HS-27A (cell line): ENCODE data around the gene TPH1.
"Not testable (repeated sequence)": the region's sequence is repeated elsewhere in the genome, so short reads cannot be mapped to it uniquely, and the experiment has no call there.

Experiments
- DNase-seq: peaks from one replicate; pipeline ENCODE4 v3.0.0-alpha.2; 2012; ENCODE audit warnings: low read depth, missing footprints

Gene TPH1

DNA sequence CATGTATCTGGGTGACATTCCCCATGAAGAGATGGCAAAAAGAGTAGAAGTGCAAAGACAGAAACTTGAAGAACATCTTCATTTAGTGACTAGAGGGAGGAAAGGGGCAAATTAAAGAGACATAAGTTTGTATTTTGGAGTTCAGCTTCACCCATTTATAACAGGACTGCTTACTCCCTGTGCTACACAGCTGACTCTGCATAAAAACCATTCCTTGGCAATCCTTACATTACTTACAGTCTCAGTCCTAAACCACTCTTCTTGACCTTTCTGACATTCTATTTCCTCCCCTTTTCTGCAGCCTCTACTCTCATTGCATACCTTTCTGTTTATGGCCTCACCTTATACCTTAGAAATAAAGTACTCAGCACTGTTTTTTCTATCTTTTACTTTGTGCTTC lies 26.4 kb downstream of the TPH1 start:
- no peak for DNase-seq

DNA sequence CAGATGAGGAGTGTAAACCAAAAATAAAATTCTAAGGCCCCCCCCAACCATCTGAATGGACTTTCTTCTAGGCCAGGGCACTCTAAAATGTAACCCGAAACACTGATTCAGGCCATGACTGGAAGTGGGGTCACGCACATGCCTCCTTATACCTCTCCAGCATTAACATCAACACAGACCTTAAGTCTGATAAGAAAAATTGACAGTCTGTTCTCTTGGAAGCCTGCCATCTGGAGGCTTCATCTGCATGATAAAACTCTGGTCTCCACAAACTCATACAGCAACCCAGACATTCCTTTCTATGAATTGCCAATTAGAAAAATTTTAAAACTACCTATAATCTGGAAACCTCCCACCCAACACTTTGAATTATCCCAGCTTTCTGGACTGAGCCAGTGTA lies 29.3 kb downstream of the TPH1 start:
- no peak for DNase-seq

DNA sequence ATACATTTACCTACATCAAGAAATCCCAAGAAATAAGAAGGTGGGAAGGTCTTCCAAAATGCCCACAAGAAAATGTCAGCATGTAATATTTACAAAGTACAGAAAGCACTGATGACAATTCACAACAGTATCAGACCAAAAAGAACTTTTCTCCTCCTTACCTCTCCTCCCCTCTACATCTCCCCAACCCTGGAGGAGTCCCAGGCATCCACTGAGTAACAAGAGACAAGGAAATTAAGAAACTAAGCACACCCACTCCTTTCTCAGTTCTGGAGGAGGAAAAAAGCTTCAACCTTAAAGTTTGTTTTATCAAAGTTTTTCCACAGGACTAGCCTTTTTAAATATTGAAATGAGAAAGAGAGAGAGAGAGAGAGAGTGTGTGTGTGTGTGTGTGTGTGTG lies 31.2 kb downstream of the TPH1 start:
- no peak for DNase-seq

DNA sequence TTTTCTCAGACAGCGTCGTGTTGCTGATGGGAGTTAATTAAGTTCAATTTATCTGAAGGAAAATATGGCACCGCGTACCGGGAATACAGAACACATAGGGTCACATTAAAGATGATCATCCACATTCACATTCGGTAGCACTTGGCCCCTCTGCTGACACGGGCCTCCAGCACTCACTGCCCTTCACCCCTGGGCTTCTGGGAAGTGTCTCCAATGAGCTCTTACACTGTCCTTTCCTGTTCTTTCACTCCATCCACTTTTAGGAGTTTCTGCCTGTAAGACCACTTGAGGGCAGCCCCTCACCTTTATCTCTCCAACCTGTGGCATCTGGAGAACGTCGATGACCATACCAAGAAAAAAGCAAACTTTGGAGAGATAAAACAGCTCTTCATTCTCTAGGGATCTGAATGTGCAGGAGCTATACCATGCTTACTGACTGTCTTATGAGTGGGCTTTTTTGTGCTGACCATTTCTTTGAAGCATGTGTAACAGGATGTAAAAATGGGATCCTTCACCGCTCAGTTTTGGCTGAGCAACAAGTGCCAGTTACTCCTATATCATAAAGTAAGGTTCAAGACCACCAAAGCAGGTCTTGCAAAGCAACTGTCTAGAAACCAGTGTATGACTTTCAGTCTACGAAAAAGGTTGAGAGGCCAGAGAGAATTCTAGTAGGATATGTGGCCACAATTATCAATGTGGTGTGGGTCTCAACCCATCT lies 32.1 kb downstream of the TPH1 start:
- DNase-seq = no peak

DNA sequence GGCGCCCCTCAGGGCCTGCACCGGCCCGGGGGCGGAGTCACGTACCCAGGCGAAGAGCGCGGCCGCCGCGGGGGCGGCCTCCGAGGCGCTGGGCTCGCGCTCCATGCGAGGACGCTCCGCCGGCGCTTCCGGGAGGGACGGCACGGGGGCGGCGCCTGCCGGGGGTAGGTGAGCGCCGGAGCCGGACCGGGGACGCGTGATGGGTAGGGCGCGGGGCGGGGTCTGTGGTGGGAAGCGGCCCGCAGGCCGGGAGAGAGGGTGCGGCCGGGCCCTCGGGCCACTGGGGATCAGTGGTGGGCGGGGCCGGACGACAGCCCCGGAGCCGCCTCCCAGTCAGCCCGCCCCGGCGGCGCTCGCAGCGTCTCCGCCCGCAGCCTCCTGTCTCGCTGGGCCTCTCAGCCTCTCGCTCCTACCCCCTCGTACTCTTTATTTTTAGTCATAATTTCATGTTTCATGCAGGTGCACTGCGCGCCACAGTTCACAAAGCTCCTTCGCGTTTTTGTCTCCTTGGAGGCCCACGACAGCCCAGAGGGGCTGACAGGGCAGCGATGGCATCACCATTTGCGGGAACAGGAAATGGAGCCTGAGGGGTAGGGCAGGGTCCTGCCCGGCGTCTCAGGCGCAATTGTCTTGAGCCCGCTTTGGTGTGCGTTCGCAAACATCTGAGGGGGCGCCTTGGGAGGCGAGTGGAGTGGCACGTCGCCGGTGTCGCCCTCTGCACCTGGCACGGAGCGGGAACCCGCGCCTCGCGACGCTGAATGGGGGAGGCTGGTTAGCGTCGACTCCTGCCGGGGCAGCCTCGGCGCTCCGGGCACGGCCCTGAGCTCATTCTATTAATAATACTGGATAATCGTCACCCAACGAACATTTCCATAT lies 32.9 kb downstream of the TPH1 start, which contains the start of gene SERGEF:
TSS of gene SERGEF (minus strand) at position 142 of the 876 bp plus-strand sequence. CDS start at position 105, 37 bp downstream.
- DNase-seq = peak; percentile 41

DNA sequence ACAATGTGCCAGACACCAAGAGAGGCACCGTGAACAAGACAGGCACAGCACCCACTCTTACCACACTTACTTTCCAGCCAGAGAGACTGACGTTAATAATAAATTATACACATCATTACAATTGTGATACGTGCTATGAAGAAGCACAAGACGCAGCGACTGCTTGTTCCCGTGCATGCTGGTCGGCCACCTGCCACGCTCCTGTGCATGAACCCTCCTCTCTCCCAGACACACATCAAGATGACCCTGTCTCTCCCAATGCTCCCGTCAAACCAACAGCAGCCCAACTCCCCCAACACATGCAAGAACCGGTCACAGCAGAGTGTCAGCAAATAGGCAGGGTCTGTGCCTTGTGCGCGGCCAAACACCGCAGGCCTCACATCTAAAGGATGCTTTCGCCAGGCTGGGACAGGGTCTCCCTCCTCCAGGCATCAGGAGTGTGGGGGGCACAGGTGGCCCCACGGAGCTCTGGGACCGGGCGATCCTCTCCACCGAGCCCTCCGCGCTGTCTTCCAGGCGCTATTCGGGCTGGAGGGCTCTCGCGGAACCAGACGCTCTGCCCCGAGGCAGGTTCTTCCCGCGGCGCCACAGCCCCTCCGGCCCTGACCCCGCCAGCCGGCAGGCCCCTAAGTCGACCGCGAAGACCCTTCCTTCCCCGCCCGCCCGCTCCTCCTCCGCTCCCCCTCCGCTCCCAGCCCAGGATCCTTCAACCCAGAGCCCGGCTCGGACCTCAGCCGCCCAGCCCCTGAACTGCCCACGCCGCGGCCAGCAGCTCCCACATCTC lies 33.8 kb downstream of the TPH1 start:
- DNase-seq = no peak

DNA sequence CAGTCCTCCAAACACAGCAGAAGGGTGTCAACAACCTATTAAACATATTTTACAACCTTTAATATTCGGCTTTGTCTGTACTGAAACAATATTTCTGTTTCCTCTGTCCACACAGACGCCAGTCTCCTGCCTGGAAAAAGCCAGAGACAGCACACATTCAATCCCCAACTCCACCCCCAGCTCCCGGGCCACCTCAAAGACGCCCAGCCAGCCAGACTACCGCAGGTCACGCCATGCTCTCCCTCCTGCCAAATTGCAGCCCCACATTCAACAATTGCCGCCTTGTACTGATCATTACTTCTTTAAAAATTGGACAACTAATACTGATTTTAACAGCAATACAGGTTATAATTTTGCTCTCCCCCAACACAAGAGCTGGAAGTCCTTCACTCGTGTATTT lies 34.4 kb downstream of the TPH1 start:
- DNase-seq = no peak

DNA sequence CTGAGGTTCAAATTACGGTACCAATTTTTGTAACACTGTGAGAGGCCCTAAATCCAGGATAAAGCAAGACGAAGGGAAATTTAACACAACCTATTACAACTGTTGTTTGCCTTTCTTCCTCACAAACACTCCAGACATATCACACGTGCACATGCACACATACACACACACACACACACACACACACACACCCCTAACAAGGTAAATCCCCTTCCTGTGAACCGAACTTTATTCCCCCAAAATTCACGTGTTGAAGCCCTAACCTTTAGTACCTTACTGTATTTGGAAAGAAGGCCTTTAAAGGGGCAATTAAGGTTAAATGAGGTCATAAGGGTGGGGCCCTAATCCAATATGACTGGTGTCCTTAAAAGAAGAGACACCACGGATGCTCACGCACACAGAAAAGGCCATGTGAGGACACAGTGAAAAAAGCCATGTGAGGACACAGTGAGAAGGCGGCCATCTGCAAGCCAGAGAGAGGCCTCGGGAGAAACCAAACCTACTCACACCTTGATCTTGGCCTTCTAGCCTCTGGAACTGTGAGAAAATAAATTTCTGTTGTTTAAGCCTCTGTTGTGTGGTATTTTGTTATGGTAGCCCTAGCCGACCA lies 35.0 kb downstream of the TPH1 start:
- DNase-seq = no peak

DNA sequence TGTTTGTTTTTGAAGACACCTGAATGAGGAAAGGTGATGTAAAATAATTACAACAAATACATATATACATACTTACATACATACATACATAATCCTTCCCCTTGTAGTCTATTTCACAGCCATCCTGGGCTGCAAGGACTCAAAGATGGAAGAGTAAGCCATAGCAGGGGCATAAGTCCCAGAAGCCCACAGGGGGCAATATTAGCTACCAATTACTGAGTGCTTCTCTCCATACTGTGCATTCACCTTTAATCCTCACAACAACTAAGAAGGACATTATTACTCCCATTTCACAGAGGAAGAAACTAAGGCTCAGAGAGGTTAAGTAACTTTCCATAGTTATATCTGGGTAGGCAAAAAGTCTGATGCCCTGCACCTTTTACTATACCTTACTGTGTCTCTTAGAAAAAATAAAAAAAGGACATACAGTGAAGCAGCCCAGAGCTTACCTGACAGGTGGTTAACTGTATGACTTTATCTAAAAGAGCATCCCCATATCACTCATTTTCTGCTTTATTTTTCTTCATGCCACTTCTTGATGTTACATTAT lies 35.9 kb downstream of the TPH1 start:
- DNase-seq = no peak

DNA sequence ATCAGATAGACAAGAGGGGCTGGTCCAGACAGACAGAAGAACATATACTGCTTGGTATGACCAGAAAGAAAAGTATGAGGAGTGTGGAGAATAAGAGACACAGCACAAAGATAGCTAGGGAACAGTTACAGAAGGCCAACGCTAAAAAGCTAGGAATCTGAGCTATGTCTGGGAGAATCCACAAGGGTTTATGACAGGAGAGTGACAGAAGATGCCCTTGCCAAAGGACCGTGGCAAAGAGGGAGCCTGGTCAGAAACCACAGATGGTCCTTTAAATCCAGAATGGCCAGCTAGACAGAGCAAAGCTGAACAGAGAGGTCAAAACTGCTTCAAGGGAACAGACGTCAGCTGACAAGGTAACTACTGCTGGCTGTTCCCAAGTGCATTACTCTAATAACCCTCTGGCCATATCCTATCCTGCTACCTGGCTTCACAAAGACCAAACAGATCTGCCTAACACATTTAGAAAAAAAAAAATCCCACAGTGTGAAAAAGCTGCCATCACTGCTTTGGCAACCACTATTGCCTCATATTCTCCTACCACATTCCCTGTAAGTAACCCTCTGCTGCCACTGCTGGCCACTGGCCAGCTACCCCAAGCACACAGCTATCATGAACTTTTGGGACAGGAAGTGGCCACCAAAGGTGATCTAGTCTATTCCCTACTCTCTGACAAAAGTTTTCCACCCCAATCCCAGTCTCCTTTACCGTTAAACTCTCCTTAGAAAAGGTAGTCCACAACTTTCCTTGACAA lies 40.5 kb downstream of the TPH1 start:
- no peak for DNase-seq

DNA sequence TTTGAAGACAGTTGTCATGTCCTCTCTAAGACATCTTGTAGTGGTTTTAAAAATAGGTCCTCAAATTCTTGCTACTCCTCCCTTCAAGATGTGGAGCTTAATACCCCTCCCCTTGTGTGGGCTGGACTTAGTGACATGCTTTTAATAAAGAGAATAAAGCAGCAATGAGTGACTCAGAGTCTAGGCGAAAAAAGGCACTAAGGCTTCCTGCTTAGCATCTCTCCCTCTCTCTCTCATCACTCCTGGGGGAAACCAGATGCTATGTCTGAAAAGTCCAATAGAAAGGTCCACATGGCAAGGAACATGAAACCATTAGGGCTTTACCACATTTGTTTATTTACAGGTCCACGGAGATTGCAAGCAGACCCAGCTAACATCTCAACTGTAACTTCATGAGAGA lies 44.9 kb downstream of the TPH1 start:
- DNase-seq = no peak

DNA sequence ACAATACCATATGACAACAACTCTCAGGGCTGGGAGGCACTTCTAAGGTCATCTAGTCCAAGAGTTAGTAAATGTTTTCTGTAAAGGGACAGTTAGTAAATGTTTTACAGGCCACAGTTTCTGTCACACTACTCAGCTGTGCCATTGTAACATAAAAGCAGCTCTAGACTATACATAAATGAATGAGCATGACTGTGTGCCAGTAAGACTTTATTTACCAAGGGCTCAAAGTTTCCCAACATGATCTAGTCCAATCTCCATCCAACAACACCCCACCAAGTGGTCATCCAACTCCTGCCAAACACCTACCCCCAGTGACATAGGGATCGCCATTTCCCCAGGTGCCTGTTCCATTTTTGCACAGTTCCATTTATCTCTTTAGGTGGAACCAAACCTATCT lies 45.3 kb downstream of the TPH1 start:
- no peak for DNase-seq

DNA sequence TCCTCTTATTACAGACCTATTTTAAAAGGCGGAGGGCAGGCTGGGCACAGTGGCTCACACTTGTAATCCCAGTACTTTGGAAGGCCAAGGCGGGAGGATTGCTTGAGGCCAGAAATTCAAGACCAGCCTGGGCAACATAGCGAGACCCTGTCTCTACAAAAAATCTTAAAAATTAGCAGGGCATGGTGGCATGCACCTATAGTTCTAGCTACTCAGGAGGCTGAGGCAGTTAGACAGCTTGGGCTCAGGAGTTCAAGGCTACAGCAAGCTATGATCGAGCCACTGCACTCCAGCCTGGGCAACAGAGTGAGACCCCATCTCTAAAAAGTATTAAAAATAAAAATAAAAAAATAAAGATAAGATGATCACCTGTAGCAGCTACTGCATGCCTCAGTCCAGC lies 45.9 kb downstream of the TPH1 start:
- not testable (repeated sequence) for DNase-seq
